GM12864 (cell line): ENCODE data around the gene PRR13.

Experiments used
- DNase-seq: peaks from one replicate; pipeline ENCODE4 v3.0.0-alpha.2; 2011; ENCODE audit warnings: low read depth
- H3K4me3 ChIP-seq: 2 replicates; pipeline ENCODE4 v1.5.1; 2011; ENCODE audit warnings: mild to moderate bottlenecking, low read depth, low read length, control low read depth
- TF ChIP-seq, protein P1 (sequence below): IDR thresholded peaks from 2 replicates; pipeline ENCODE4 v1.5.1; 2011; ENCODE audit warnings: low read depth, mild to moderate bottlenecking, moderate library complexity, low read length, control low read depth, inconsistent platforms; ENCODE audit errors: missing control alignments

PRR13 gene

DNA sequence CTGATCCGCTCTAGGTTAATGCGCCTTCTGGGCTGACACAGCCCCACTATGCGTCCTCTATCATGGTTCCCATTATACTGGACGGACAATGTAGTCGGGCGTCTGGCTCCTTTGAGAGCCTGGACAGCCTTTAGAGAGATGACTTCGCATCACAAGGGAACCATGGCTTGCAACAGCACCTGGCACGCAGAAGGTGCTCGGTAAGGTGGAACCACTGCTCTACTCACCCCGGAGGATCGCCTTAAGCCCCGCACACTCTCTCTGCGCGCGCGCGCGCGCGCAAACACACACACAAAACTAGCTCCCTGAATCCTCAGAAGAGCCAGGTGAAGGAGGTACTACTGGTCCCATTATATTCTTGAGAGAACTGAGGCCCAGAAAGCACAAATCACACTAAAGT is 50.7 kb downstream of the PRR13 start:
- TF ChIP-seq, protein P1, sequence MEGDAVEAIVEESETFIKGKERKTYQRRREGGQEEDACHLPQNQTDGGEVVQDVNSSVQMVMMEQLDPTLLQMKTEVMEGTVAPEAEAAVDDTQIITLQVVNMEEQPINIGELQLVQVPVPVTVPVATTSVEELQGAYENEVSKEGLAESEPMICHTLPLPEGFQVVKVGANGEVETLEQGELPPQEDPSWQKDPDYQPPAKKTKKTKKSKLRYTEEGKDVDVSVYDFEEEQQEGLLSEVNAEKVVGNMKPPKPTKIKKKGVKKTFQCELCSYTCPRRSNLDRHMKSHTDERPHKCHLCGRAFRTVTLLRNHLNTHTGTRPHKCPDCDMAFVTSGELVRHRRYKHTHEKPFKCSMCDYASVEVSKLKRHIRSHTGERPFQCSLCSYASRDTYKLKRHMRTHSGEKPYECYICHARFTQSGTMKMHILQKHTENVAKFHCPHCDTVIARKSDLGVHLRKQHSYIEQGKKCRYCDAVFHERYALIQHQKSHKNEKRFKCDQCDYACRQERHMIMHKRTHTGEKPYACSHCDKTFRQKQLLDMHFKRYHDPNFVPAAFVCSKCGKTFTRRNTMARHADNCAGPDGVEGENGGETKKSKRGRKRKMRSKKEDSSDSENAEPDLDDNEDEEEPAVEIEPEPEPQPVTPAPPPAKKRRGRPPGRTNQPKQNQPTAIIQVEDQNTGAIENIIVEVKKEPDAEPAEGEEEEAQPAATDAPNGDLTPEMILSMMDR, result no peak
- DNase-seq, result no peak
- H3K4me3 ChIP-seq, result no peak overlapping the region

DNA sequence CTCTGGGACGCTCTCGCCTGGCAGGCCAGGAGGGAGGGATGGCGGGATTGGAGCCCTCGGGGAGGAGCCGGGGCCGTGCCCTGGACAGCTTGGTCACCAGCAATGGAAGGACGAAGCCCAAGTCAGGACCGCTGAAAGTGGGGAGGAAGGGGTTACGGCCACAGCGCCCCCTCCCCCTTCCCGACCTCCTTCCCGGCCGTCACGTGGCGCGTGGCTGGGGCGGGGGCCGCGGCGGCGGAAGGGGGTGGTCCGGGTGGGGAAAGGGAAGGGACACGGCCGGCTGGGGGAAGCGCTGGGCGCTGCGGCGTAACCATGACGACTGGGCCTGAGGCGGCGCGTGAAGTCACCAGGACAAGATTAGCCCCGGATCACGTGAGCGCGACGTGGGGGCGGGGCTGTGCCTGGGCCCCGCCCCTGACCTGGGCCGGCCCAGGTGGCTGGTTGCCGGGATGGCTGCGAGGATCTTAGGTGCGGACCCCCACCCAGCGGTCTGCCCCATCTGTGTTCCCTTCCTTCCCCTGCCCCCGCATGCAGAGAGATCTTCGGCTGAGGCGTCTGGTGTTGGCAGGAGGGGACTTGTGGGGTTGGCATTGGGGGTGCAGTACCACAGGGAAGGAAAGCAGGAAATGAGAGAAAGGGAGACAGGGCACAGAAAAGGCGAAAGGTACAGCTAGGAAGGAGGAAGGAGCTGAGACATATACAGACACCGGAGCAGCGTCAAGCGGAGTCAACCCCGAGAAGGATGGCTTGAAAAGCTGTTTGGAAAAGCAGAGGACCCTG is 51.5 kb downstream of the PRR13 start:
- DNase-seq, result peak; percentile 53
- peak overlapping the region; percentile 61 for H3K4me3 ChIP-seq
- TF ChIP-seq, protein P1, result no peak

DNA sequence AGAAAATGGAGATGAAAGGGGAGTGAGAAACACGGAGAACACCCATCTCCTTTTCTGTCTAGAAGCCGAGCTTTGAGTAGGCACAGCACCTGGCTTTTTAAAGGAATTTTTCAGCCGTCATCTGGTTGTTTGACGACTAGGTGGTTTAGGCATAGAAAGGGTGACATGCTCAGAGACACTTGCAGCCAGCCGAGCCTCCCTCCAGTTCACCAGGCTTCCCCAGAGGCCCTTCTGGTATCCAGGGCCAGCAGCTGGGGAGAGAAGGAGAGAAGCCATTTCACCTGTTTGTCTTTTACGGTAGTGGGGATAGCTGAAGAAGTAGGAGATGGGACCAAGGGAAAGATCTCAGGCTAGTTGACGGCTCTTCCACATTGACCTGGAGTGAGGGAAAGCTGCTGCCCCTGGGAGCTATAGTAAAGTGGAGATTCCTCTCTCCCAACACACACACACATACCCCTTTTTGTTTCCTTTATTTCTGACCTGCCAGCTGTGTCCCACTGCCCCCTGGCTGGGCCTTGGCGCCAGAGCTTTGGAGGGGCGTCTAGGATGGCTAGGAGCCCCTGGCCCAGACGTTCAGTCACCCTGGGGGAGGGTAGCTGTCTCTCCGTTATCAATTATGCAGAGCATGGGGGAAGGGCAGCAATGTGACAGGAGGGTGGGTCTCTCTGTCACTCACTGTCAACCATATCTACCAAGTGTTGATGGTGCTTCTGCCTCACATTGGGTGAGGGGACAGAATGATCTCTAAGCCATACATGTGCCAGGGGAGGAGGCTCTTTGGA is 52.3 kb downstream of the PRR13 start:
- H3K4me3 ChIP-seq, result peak overlapping the region; percentile 61
- DNase-seq, result no peak
- TF ChIP-seq, protein P1, result no peak
